Smooth muscle cell (in vitro differentiated cells): ENCODE results near the gene MMP2. TPM values are rescaled to one million over a fixed set of nuclear protein-coding genes. Genes with fewer than 3 reads are reported as not detected.

Experiments used
- DNase-seq: peaks from one replicate; lab custom pipeline; 2025; ENCODE audit not compliant: unreplicated experiment; lab: John Stamatoyannopoulos, UW
- H2AFZ ChIP-seq: fragments of 200-600 bp; sonication (generic); 2 replicates; pipeline ENCODE4 v1.6.0; 2016; ENCODE audit warnings: antibody characterized with exemption, low read depth, mild to moderate bottlenecking
- H3F3A ChIP-seq: fragments of 200-600 bp; sonication (generic); 2 replicates; pipeline ENCODE4 v1.6.0; 2017; ENCODE audit warnings: antibody characterized with exemption, low read depth
- H3K27ac ChIP-seq: fragments of 200-600 bp; sonication (generic); 2 replicates; pipeline ENCODE4 v1.5.1; 2016; ENCODE audit warnings: low read depth, mild to moderate bottlenecking
- H3K27me3 ChIP-seq: fragments of 200-600 bp; sonication (generic); 2 replicates; pipeline ENCODE4 v1.6.1; 2016; ENCODE audit warnings: low read depth, mild to moderate bottlenecking
- H3K36me3 ChIP-seq: fragments of 200-600 bp; sonication (generic); 2 replicates; pipeline ENCODE4 v1.5.1; 2016; ENCODE audit warnings: low read depth
- H3K4me1 ChIP-seq: fragments of 200-600 bp; sonication (generic); 2 replicates; pipeline ENCODE4 v1.5.1; 2016; ENCODE audit warnings: low read depth
- H3K4me2 ChIP-seq: fragments of 200-600 bp; sonication (generic); 2 replicates; pipeline ENCODE4 v1.6.0; 2016; ENCODE audit warnings: mild to moderate bottlenecking
- H3K4me3 ChIP-seq: fragments of 200-600 bp; sonication (generic); 2 replicates; pipeline ENCODE4 v1.5.1; 2016; ENCODE audit warnings: mild to moderate bottlenecking
- H3K79me2 ChIP-seq: fragments of 200-600 bp; sonication (generic); 2 replicates; pipeline ENCODE4 v1.6.0; 2016; ENCODE audit warnings: low read depth, mild to moderate bottlenecking
- H3K9ac ChIP-seq: fragments of 200-600 bp; sonication (generic); 2 replicates; pipeline ENCODE4 v1.6.0; 2016; ENCODE audit warnings: low read depth
- H3K9me3 ChIP-seq: fragments of 200-600 bp; sonication (generic); replicated peaks from 2 replicates; pipeline ENCODE4 v1.5.1; 2016; ENCODE audit warnings: low read depth
- H4K20me1 ChIP-seq: fragments of 200-600 bp; sonication (generic); 2 replicates; pipeline ENCODE4 v1.6.0; 2016; ENCODE audit warnings: low read depth
- WGBS: methylation state at CpG from one replicate; pipeline ENCODE4 v1.1.7; 2016; ENCODE audit warnings: low lambda C conversion rate; 5-methylcytosine and 5-hydroxymethylcytosine counted together
- polyA plus RNA-seq: library from polyadenylated mRNA; unstranded; fragments of >200 nt; fragmentation: Nextera tagmentation; extraction: Ambion mirVana; gene quantifications from 2 replicates; pipeline ENCODE4 v1.2.1, GENCODE V29; 2016
- total RNA-seq: library from RNA; depleted of rRNA; stranded (reverse); fragments of >200 nt; gene quantifications from 2 replicates; pipeline ENCODE4 v1.2.3, GENCODE V29; 2014
- TF ChIP-seq, protein P1 (sequence below): fragments of 200-600 bp; sonication (generic); IDR thresholded peaks from 2 replicates; pipeline ENCODE4 v1.5.1; 2017; ENCODE audit warnings: borderline replicate concordance, mild to moderate bottlenecking, antibody characterized with exemption; ENCODE audit not compliant: insufficient read depth, poor library complexity, severe bottlenecking

The MMP2 gene
- total and polyA plus RNA-seq, 2 experiments from 2014 or later, result 431 to 746 TPM

DNA sequence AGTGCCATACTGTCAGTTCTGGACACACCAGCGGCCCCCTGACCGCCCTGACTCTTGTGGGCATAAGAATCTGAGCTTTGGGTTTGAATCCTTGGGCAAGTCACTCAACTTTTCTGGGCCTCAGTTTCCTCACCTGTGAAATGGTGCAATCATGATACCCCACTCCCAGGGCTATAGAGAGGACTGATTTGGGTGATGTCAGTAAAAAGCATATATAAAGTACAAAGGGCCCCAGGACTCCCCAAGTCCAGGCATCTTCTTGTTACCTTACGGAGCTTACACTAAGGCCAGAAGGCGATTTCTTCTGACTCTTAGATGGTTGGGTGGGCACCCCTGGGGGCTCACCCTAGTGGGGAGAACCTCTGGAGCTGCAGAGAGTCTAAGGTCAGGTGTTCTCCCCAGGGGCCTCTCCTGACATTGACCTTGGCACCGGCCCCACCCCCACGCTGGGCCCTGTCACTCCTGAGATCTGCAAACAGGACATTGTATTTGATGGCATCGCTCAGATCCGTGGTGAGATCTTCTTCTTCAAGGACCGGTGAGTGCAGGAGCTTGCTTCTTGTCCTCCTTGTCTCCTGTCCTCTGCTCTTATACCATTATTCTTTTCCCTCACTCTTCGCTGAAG, 13.9 kb downstream of the MMP2 start:
- Histone ChIP-seq H3F3A (peaks cover 31% of the 10 kb centered on the region), H3K27me3 (no peaks in the 10 kb centered on the region), H3K79me2 (no peaks in the 10 kb centered on the region), H3K4me1 (no peaks in the 10 kb centered on the region), H3K27ac (no peak overlapping the region), H3K4me3 (no peak overlapping the region), H3K9ac (no peak overlapping the region), H4K20me1 (no peaks in the 10 kb centered on the region), H3K4me2 (no peak overlapping the region), H3K36me3 (peaks cover 3% of the 10 kb centered on the region), H3K9me3 (no peaks in the 10 kb centered on the region), H2AFZ (no peak overlapping the region)
- 93% methylated on average over 10 of the region's 10 CpGs for WGBS
- TF ChIP-seq, protein P1, sequence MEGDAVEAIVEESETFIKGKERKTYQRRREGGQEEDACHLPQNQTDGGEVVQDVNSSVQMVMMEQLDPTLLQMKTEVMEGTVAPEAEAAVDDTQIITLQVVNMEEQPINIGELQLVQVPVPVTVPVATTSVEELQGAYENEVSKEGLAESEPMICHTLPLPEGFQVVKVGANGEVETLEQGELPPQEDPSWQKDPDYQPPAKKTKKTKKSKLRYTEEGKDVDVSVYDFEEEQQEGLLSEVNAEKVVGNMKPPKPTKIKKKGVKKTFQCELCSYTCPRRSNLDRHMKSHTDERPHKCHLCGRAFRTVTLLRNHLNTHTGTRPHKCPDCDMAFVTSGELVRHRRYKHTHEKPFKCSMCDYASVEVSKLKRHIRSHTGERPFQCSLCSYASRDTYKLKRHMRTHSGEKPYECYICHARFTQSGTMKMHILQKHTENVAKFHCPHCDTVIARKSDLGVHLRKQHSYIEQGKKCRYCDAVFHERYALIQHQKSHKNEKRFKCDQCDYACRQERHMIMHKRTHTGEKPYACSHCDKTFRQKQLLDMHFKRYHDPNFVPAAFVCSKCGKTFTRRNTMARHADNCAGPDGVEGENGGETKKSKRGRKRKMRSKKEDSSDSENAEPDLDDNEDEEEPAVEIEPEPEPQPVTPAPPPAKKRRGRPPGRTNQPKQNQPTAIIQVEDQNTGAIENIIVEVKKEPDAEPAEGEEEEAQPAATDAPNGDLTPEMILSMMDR, result no peak
- DNase-seq, result no peak

DNA sequence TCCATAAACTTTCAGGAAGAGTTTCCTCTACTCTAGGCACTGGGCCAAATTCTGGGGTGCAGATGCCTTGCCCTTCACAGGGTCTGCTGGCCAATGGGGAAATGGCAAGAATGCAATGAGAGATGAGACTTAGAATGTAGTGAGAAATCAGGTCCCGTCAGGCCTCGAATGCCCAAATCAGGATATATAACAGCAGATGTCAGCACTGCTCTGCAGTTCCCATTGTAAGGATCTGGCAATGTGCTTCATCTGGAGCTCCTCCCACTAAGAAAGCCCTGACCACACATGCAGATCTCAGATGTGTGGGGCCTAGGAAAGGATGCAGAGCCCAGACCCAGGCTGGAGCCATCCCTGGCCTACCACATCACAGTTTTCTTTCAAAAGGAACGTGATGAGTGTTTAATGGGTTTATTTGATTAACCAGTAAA, 16.0 kb downstream of the MMP2 start:
- Histone ChIP-seq H2AFZ (no peak overlapping the region), H3K79me2 (no peaks in the 10 kb centered on the region), H4K20me1 (no peaks in the 10 kb centered on the region), H3K9ac (no peak overlapping the region), H3K27me3 (no peaks in the 10 kb centered on the region), H3K4me2 (no peak overlapping the region), H3K4me1 (no peaks in the 10 kb centered on the region), H3K4me3 (no peak overlapping the region), H3K27ac (peak overlapping the region; percentile 11), H3F3A (peaks cover 39% of the 10 kb centered on the region), H3K9me3 (no peaks in the 10 kb centered on the region), H3K36me3 (peaks cover 3% of the 10 kb centered on the region)
- WGBS, result 20% methylated on average over 3 of the region's 3 CpGs
- no peak for DNase-seq
- TF ChIP-seq, protein P1, result peak; percentile 40

GRCh38 chr16:55495616-55496289, 16.8 kb downstream of the MMP2 start:
- WGBS, result 76% methylated on average over 7 of the region's 7 CpGs
- Histone ChIP-seq H2AFZ (no peak overlapping the region), H3K36me3 (peaks cover 3% of the 10 kb centered on the region), H3K27ac (peak overlapping the region; percentile 11), H3K27me3 (no peaks in the 10 kb centered on the region), H3K4me2 (no peak overlapping the region), H3K9me3 (no peaks in the 10 kb centered on the region), H3F3A (peaks cover 40% of the 10 kb centered on the region), H3K79me2 (no peaks in the 10 kb centered on the region), H3K9ac (no peak overlapping the region), H3K4me3 (no peak overlapping the region), H3K4me1 (peaks cover 3% of the 10 kb centered on the region), H4K20me1 (no peaks in the 10 kb centered on the region)
- TF ChIP-seq, protein P1, result no peak
- no peak for DNase-seq
